Small intestine (tissue), 7 donors: ENCODE results near the gene FASTKD3. TPM values are rescaled to one million over a fixed set of nuclear protein-coding genes. Genes with fewer than 3 reads are reported as not detected.

Experiments
- DNase-seq, 2 donors: peaks; one replicate each; pipeline versions ENCODE4 v3.0.0 to v3.0.0-alpha.2; 2013
- FAIRE-seq: peaks from 2 replicates; lab custom pipeline; 2012; peaks lifted over from hg19 to GRCh38; lab: Jason Lieb, UNC
- H3K27ac ChIP-seq, 3 donors: one replicate each; pipeline ENCODE4 v1.5.1; 2013; ENCODE audit warnings: low read length in 2 of 3, mild to moderate bottlenecking in 2 of 3, control low read depth in 1 of 3, inconsistent platforms in 1 of 3, low read depth in 1 of 3, moderate library complexity in 1 of 3
- H3K27me3 ChIP-seq, 3 donors: one replicate each; pipeline ENCODE4 v1.6.1; 2013; ENCODE audit warnings: low read length in 3 of 3, inconsistent platforms in 1 of 3; ENCODE audit not compliant: control insufficient read depth in 3 of 3, insufficient read depth in 3 of 3
- H3K36me3 ChIP-seq, 3 donors: one replicate each; pipeline ENCODE4 v1.6.1; 2013; ENCODE audit warnings: low read length in 3 of 3, inconsistent platforms in 1 of 3, low read depth in 1 of 3, mild to moderate bottlenecking in 1 of 3, moderate library complexity in 1 of 3; ENCODE audit not compliant: control insufficient read depth in 3 of 3, insufficient read depth in 2 of 3
- H3K4me1 ChIP-seq, 3 donors: one replicate each; pipeline ENCODE4 v1.6.1; 2013; ENCODE audit warnings: low read length in 2 of 3, inconsistent platforms in 1 of 3, low read depth in 1 of 3, mild to moderate bottlenecking in 1 of 3, moderate library complexity in 1 of 3; ENCODE audit not compliant: control insufficient read depth in 3 of 3, insufficient read depth in 2 of 3
- H3K4me3 ChIP-seq, 3 donors: one replicate each; pipeline ENCODE4 v1.5.1; 2013; ENCODE audit warnings: low read length in 3 of 3, control low read depth in 1 of 3, inconsistent platforms in 1 of 3, low read depth in 1 of 3, mild to moderate bottlenecking in 1 of 3, moderate library complexity in 1 of 3
- H3K9me3 ChIP-seq, 2 donors: one replicate each; pipeline ENCODE4 v1.6.1; 2013; ENCODE audit warnings: low read depth in 1 of 2, low read length in 1 of 2; ENCODE audit not compliant: control insufficient read depth in 2 of 2, insufficient read depth in 1 of 2
- WGBS, 3 donors: extraction: QIAGEN DNeasy Blood & Tissue Kit; methylation state at CpG; one replicate each; pipeline ENCODE4 v1.1.7; 2013; 5-methylcytosine and 5-hydroxymethylcytosine counted together
- polyA plus RNA-seq, 4 donors: library from polyadenylated mRNA; stranded (reverse) in 3 of 4; unstranded in 1 of 4; fragments of 200-250 nt in 3 of 4; fragments of 120-200 nt in 1 of 4; gene quantifications; one replicate each; pipeline versions ENCODE4 v1.2.1 to v1.2.3, GENCODE V29; 2013
- donor health status: healthy with polysubstance abuse.
- donor health status: control.
- donor health status: control.
- donor health status: Bipolar disorder and iron deficiency.
- donor health status: healthy.

The FASTKD3 gene
- polyA plus RNA-seq, 4 donors = 11.7 to 28.9 (median 17.9) TPM

GRCh38 chr5:7904170-7904569 lies 35.3 kb upstream of the FASTKD3 start:
- peaks cover 12 to 17% (median 16%) of the 10 kb centered on the region in 3 donors for H3K36me3 ChIP-seq
- no peaks in the 10 kb centered on the region for H3K27me3 ChIP-seq
- DNase-seq (no peak), FAIRE-seq (no peak)
- WGBS, 3 donors = 80 to 89% (median 83%) methylated on average over 2 of the region's 2 CpGs
- peaks cover 0 to 4% of the 10 kb centered on the region in 2 donors for H3K9me3 ChIP-seq
- H3K4me3 ChIP-seq = no peak overlapping the region
- H3K27ac ChIP-seq = no peak overlapping the region
- H3K4me1 ChIP-seq = no peaks in the 10 kb centered on the region

DNA sequence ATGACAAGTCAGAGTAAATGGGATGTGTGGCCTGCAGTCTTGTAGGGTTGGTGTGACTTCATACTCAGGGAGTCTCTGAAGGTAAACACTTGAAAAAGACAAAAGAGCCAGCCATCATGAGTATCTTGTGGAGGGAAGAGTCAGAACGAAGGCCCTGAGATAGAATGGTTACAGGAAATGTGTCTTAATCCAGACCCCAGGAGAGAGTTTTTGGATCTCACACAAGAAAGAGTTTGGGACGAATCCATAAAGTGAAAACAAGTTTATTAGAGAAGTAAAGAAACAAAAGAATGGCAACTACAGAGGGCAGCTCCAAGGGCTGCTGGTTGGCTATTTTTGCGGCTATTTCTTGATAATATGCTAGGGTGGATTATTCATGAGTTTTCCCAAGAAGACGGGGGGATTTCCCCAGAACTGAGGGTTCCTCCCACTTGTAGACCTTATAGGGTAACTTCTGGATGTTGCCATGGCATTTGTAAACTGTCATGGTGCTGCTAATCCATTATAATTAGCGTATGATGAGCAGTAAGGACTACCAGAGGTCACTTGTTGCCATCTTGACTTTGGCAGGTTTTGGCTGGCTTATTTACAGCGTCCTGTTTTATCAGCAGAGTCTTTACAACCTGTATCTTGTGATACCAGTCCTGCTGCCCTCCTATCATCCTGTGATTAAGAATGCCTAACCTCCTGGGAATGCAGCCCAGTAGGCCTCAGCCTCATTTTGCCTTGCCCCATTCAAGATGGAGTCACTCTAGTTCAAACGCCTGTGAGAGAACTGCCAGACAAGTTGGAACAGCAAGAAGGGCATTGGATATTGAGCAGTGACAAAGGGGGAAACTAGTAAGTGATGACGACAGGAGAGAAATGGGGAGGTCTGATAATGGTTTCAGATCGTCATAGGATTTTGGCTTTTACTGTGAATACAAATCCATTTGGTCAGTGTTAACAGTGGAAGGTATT lies 34.1 kb upstream of the FASTKD3 start:
- FAIRE-seq = no peak
- no peaks in the 10 kb centered on the region for H3K4me1 ChIP-seq
- H3K27ac ChIP-seq = no peak overlapping the region
- no peaks in the 10 kb centered on the region for H3K27me3 ChIP-seq
- DNase-seq = no peak
- no peak overlapping the region for H3K4me3 ChIP-seq
- H3K9me3 ChIP-seq = no peaks in the 10 kb centered on the region
- peaks cover 21 to 24% (median 22%) of the 10 kb centered on the region in 3 donors for H3K36me3 ChIP-seq
- WGBS, 3 donors = 88 to 93% (median 90%) methylated on average over 9 of the region's 9 CpGs

DNA sequence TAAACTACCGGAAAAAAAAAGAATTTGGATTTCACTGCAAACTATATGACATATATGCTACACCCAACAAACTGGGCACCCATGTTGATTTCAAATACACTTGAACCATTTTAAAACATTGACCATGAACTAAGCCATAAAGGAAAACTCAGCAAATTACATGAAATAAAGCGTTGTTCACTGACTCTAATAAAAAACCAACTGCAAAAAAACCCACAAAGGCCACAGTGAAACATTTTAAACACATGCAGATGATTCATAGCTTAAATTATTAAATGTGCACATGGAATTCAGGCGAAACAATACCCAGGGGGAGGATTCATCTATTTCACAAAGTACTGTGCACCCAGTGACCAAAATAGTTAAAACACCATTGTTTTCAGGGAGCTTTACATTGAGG lies 33.4 kb upstream of the FASTKD3 start:
- H3K36me3 ChIP-seq = peaks cover 19 to 24% (median 22%) of the 10 kb centered on the region in 3 donors
- DNase-seq (no peak), FAIRE-seq (no peak)
- no peak overlapping the region for H3K4me3 ChIP-seq
- no peaks in the 10 kb centered on the region for H3K27me3 ChIP-seq
- H3K27ac ChIP-seq = no peak overlapping the region
- H3K9me3 ChIP-seq = no peaks in the 10 kb centered on the region
- no peaks in the 10 kb centered on the region for H3K4me1 ChIP-seq
- WGBS, 3 donors = 87 to 96% (median 93%) methylated on average over 3 of the region's 3 CpGs

GRCh38 chr5:7897014-7897600 lies 28.3 kb upstream of the FASTKD3 start:
- Histone ChIP-seq H3K27me3 (no peaks in the 10 kb centered on the region), H3K4me3 (no peak overlapping the region), H3K9me3 (no peaks in the 10 kb centered on the region), H3K36me3 (peaks cover 21 to 30% (median 26%) of the 10 kb centered on the region in 3 donors), H3K27ac (no peak overlapping the region), H3K4me1 (peaks cover 0 to 4% (median 3%) of the 10 kb centered on the region in 3 donors)
- peak; percentile 21 to 23 for DNase-seq
- WGBS, 3 donors = 77 to 83% (median 78%) methylated on average over 5 of the region's 5 CpGs
- no peak for FAIRE-seq

- H3K9me3 ChIP-seq = no peaks in the 10 kb centered on the region
- H3K36me3 ChIP-seq = peaks cover 16 to 35% (median 28%) of the 10 kb centered on the region in 3 donors
- DNase-seq (no peak), FAIRE-seq (no peak)
- 58 to 78% (median 71%) methylated on average over 2 of the region's 2 CpGs for WGBS, 3 donors
- no peak overlapping the region for H3K4me3 ChIP-seq
- no peaks in the 10 kb centered on the region for H3K27me3 ChIP-seq
- H3K4me1 ChIP-seq = peaks cover 0 to 4% (median 3%) of the 10 kb centered on the region in 3 donors
- H3K27ac ChIP-seq = peak overlapping the region in 1 of 3 donors; percentile 0
Observed at GRCh38 chr5:7894860-7895259, 26.0 kb upstream of the FASTKD3 start.

DNA sequence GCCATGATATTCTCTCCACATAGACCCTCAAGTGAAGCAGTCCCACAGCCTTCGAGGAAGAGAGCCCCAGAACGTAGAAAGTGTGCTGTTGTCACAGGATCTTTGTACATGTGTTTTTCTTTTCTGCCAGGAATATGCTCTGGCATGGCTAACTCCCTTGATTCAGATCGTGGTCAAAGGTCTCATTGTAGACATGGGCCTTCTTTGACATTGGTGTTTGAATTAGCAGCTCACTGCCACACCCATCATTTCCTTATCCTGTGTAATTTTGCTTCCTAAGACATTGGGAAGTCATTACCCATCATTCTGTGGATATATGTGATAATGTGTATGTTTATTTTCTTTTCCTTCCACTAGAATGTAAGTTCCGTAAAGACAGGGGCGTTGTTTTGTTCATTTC lies 25.6 kb upstream of the FASTKD3 start:
- DNase-seq = peak; percentile 47 to 79
- WGBS, 3 donors = 61 to 75% (median 64%) methylated on average over 5 of the region's 5 CpGs
- H3K27me3 ChIP-seq = no peaks in the 10 kb centered on the region
- FAIRE-seq = no peak
- H3K27ac ChIP-seq = peak overlapping the region in 2 of 3 donors; percentile 36 to 54
- peaks cover 19 to 36% (median 26%) of the 10 kb centered on the region in 3 donors for H3K36me3 ChIP-seq
- peaks cover 0 to 4% (median 3%) of the 10 kb centered on the region in 3 donors for H3K4me1 ChIP-seq
- no peaks in the 10 kb centered on the region for H3K9me3 ChIP-seq
- H3K4me3 ChIP-seq = no peak overlapping the region

DNA sequence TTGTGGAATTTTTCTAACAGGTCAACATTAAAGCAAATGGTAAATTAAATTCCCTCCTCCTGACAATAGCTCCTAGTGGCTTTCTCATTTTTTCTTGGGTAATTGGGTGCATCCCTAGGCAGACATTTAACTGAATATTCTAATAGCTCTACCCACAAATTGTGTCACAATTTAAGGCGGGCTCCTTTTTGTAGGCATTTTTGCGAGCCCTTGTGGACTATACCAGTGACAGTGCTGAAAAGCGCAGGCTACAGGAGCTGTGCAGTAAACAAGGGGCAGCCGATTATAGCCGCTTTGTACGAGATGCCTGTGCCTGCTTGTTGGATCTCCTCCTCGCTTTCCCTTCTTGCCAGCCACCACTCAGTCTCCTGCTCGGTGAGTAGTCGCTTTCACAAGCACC lies 20.1 kb upstream of the FASTKD3 start:
- H3K4me3 ChIP-seq = no peak overlapping the region
- no peak for FAIRE-seq
- 95 to 97% (median 95%) methylated on average over 9 of the region's 9 CpGs for WGBS, 3 donors
- H3K27ac ChIP-seq = no peak overlapping the region
- no peak for DNase-seq
- no peaks in the 10 kb centered on the region for H3K9me3 ChIP-seq
- peaks cover 7 to 30% (median 19%) of the 10 kb centered on the region in 3 donors for H3K36me3 ChIP-seq
- H3K4me1 ChIP-seq = no peaks in the 10 kb centered on the region
- H3K27me3 ChIP-seq = no peaks in the 10 kb centered on the region

GRCh38 chr5:7886849-7887475 lies 18.1 kb upstream of the FASTKD3 start:
- H3K27me3 ChIP-seq = no peaks in the 10 kb centered on the region
- FAIRE-seq (no peak), DNase-seq (peak; percentile 56 to 60)
- no peaks in the 10 kb centered on the region for H3K9me3 ChIP-seq
- H3K36me3 ChIP-seq = peaks cover 15 to 33% (median 17%) of the 10 kb centered on the region in 3 donors
- no peak overlapping the region for H3K27ac ChIP-seq
- 54 to 64% (median 63%) methylated on average over 7 of the region's 7 CpGs for WGBS, 3 donors
- H3K4me3 ChIP-seq = no peak overlapping the region
- no peaks in the 10 kb centered on the region for H3K4me1 ChIP-seq
